Retinal pigment epithelial cell (primary cell): Measurements from ENCODE around the gene ADAM23.

ENCODE experiments used
- DNase-seq: peaks from one replicate; pipeline ENCODE4 v3.0.0-alpha.2; 2010; ENCODE audit warnings: low read depth
- H3K4me3 ChIP-seq: 2 replicates; pipeline ENCODE4 v1.5.1; 2011; ENCODE audit warnings: mild to moderate bottlenecking, low read length, control low read depth, moderate library complexity
- TF ChIP-seq, protein P1 (sequence below): conservative IDR thresholded peaks from 2 replicates; pipeline ENCODE4 v1.5.1; 2011; ENCODE audit warnings: low read depth, low read length, control low read depth, inconsistent platforms

ADAM23 gene

DNA sequence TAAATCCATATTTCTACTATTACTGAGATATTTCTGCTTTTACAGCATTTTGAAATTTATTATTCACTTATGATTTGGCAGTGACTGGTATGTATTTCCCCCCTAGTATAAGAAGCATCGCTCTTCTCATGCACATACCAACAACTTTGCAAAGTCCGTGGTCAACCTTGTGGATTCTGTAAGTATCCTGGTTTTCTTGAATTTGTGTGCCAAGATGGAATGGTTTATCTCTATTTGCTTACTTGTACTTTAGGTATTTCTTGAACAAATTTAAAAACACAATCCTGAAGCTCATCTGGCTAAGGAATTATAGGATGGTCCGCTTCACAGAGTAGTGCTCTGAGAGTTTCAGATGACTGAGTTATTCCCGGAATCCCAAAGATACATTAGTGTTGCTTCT lies 114.0 kb downstream of the ADAM23 start:
- no peak overlapping the region for H3K4me3 ChIP-seq
- TF ChIP-seq, protein P1, sequence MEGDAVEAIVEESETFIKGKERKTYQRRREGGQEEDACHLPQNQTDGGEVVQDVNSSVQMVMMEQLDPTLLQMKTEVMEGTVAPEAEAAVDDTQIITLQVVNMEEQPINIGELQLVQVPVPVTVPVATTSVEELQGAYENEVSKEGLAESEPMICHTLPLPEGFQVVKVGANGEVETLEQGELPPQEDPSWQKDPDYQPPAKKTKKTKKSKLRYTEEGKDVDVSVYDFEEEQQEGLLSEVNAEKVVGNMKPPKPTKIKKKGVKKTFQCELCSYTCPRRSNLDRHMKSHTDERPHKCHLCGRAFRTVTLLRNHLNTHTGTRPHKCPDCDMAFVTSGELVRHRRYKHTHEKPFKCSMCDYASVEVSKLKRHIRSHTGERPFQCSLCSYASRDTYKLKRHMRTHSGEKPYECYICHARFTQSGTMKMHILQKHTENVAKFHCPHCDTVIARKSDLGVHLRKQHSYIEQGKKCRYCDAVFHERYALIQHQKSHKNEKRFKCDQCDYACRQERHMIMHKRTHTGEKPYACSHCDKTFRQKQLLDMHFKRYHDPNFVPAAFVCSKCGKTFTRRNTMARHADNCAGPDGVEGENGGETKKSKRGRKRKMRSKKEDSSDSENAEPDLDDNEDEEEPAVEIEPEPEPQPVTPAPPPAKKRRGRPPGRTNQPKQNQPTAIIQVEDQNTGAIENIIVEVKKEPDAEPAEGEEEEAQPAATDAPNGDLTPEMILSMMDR = no peak
- DNase-seq = no peak

DNA sequence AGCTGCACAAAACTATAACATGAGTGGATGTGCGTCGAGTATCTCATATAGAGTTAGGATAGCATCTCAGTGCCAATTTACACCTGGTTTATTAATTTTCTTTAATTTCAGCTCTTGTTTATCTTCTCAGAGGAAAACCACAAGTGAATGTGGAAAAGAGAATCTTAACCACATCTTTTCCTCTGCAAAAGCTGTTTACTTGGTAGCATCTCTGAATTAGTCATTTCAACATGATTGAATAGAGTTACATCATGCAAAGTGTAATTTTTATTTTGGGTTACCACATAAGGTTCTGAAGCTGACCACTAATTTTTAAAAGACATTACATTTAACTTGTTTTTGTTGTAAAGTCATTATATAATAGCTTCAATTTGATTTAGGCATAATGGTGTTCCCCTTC lies 115.2 kb downstream of the ADAM23 start:
- DNase-seq = no peak
- TF ChIP-seq, protein P1 = no peak
- no peak overlapping the region for H3K4me3 ChIP-seq

DNA sequence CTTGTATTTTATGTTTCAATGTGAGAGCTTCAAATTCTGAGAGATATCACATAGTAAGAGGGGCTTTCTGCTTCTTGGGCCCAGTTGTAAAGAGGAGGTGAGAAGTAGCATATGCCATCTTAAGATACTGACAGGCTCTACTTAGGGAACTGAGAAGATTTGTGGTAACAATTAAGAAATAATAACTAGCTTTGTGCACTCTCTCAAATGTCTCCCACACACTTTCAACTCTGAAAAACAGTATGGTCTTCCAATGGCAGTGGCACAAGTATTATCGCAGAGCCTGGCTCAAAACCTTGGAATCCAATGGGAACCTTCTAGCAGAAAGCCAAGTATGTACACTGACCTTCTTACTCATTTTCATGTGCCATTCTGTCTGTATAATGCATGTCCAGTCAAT lies 118.6 kb downstream of the ADAM23 start:
- TF ChIP-seq, protein P1 = no peak
- H3K4me3 ChIP-seq = no peak overlapping the region
- DNase-seq = no peak

DNA sequence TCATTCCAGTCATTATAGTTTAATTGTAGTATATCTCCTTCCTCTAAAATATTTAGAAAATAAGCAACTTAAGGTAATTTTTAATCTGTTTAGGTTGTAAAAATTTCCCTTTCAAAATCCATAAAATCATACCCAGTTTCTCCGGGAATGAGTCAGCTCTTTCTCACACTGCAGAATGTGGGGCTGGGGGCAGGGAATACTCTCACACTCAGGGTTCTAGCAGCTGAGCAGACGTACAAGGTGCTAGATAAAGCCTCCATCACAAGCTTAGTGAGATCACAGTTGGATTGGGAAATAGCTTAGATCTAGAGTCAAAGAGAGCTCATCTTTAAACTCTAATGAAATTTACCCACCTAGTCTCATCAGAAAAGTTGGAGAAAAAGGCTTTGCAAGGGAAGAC lies 119.0 kb downstream of the ADAM23 start:
- TF ChIP-seq, protein P1 = no peak
- no peak for DNase-seq
- no peak overlapping the region for H3K4me3 ChIP-seq

DNA sequence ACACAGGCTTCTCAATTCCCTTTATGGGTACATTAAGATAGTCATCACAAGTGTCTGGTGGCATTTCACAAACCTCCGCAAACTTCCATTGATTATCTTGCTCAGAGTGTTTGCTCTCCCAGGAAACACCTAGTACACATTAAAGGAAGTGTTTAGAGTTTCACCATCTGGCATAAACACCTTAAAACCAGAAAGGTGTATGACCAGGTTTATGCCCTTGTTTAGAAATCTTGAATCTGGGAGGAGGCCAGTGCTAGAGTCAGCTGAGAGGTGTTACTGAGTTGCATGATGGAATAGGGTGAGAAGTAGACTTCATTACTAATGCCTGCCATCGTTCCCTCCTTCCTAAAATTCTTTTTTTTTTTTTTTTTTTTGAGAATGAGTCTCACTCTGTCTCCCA lies 120.0 kb downstream of the ADAM23 start:
- no peak overlapping the region for H3K4me3 ChIP-seq
- TF ChIP-seq, protein P1 = no peak
- DNase-seq = no peak

DNA sequence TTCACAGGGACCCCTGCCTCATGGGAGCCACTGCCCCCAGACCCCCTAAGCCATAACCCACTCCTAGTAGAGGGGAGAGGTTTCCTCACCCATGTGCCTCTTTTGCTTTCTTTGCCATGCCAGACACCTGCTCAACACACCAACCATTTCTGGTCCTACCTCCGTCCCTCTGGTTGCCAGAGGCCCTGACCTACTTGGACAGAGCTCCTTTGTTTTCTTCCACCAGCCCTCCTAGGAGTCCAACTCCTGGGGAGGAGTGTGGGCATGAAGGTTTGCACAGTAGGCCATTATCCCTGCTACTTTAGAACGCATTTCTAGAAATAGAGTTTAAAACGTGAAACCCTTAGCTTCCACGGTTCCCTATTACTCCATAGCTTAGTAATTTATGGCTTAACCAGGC lies 122.3 kb downstream of the ADAM23 start:
- TF ChIP-seq, protein P1 = no peak
- no peak overlapping the region for H3K4me3 ChIP-seq
- no peak for DNase-seq

DNA sequence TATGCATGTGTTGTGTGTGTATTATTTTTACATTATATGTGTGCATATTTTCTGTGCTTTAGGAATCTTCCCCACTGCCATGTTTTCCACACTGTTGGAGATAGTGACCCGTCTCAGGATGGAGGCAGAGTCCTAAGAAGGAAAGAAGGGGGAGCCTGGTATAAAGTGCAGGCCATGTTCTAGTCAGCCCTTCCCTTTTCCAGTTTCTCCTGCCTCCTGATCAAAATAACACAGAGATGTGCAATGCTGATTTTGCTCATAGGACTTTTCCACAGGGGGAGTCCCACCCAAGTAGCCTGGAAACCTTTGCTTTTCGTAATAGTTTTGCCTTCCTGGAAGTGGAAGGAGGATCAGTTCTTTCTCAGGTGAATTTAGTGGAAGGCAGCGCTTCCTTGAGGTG lies 126.1 kb downstream of the ADAM23 start:
- H3K4me3 ChIP-seq = no peak overlapping the region
- TF ChIP-seq, protein P1 = no peak
- DNase-seq = no peak
